ENCODE measurements around the gene TRMU. TPM values are rescaled to one million over a fixed set of nuclear protein-coding genes. Genes with fewer than 3 reads are reported as not detected.

TRMU gene
- total RNA-seq, 1 experiment from 2014 or later, result 73.9 TPM

DNA sequence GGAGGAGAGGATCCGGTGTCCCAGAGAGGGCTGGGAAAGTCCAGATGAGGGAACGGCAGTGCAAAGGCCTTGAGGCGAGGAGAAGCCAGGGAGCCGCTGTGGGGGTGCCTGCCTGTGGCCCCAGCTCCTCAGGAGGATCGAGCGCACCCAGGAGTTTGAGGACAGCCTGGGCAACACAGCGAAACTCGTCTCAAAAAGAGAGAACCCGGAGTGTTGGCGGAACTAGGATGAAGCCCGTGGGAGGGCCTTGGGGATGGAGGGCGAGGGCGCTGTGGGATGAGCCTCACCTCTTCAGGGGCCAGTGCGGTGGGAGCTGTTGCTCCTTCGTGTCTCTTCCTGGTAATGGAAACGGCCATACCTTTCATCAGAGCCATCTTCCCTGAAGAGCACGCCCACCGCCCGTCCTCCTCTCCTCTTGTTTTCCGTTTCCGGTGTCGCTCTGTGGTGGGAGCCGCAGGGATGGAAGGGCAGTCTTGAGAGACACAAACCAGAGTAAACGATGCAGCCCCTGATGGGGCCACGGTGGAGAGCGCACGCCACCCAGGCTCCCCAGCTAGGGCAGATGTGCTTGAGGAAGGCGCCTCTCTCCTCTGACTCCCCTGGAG lies 15.7 kb downstream of the TRMU start:
- no peaks in the 10 kb centered on the region for H3K4me1 Mint-ChIP-seq (ENCODE audit: low read depth, unreplicated experiment)
- Histone ChIP-seq H3K36me3 (ENCODE audit: control insufficient read depth, insufficient read depth, low read length) (peaks cover 6% of the 10 kb centered on the region), H3K27me3 (replicated peaks; ENCODE audit: control insufficient read depth, insufficient read depth, low read length) (no peaks in the 10 kb centered on the region), H3K4me1 (no peaks in the 10 kb centered on the region), H3K4me3 (ENCODE audit: low read depth, low read length) (no peak overlapping the region), H3K9me3 (no peaks in the 10 kb centered on the region)
- BruUV-seq (replicated peaks), result no TSS peak
- DNase-seq, result no peak
- CTCF ChIA-PET, result interaction anchor here (0.6 kb wide), 1 partner anchor 1255 kb away, joined by 3 read pairs; no protein-coding TSS in a partner anchor
- no peak overlapping the region for H3K4me3 Mint-ChIP-seq (ENCODE audit: unreplicated experiment)
- TF ChIP-seq, protein P1, sequence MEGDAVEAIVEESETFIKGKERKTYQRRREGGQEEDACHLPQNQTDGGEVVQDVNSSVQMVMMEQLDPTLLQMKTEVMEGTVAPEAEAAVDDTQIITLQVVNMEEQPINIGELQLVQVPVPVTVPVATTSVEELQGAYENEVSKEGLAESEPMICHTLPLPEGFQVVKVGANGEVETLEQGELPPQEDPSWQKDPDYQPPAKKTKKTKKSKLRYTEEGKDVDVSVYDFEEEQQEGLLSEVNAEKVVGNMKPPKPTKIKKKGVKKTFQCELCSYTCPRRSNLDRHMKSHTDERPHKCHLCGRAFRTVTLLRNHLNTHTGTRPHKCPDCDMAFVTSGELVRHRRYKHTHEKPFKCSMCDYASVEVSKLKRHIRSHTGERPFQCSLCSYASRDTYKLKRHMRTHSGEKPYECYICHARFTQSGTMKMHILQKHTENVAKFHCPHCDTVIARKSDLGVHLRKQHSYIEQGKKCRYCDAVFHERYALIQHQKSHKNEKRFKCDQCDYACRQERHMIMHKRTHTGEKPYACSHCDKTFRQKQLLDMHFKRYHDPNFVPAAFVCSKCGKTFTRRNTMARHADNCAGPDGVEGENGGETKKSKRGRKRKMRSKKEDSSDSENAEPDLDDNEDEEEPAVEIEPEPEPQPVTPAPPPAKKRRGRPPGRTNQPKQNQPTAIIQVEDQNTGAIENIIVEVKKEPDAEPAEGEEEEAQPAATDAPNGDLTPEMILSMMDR (IDR thresholded peaks at IDR 0.05; ENCODE audit: insufficient read depth in 1 of 2, low read depth in 1 of 2, low read length in 1 of 2, severe bottlenecking in 1 of 2, unreplicated experiment in 1 of 2), result no peak
- H3K9me3 Mint-ChIP-seq (ENCODE audit: unreplicated experiment), result no peaks in the 10 kb centered on the region
- peaks cover 97% of the 10 kb centered on the region for H3K36me3 Mint-ChIP-seq (ENCODE audit: insufficient read depth, unreplicated experiment)
- no peaks in the 10 kb centered on the region for H3K27me3 Mint-ChIP-seq (ENCODE audit: insufficient read depth, unreplicated experiment)
- POLR2A ChIA-PET, result no interaction called here
- intact Hi-C loops (cut with micrococcal nuclease; ENCODE audit: unreplicated experiment), result no loop called here
- H3K27ac Mint-ChIP-seq (ENCODE audit: unreplicated experiment), result peak overlapping the region; percentile 11

DNA sequence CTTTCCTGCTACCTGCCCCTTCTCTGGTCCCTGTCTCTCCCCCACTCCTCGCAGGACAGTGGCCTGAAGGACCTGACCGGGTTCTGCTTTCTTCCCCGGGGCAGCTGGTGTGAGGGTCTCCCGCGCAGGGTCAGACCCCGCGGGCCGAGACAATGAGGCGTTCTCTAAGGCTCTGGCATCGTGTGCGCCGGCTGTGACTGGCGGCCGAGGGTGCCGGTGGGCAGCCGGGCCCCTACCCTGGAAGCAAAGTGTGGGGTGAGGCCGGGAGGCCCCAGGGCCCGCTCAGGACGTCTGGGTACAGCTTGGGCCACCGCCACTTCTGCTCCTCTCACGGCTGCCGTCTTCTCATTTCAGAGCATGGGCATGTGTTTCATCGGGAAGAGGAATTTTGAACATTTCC lies 16.3 kb downstream of the TRMU start:
- Histone ChIP-seq H3K27me3 (replicated peaks; ENCODE audit: control insufficient read depth, insufficient read depth, low read length) (no peaks in the 10 kb centered on the region), H3K9me3 (no peaks in the 10 kb centered on the region), H3K4me1 (no peaks in the 10 kb centered on the region), H3K36me3 (ENCODE audit: control insufficient read depth, insufficient read depth, low read length) (peaks cover 6% of the 10 kb centered on the region), H3K4me3 (ENCODE audit: low read depth, low read length) (no peak overlapping the region)
- intact Hi-C loops (cut with micrococcal nuclease; ENCODE audit: unreplicated experiment), result no loop called here
- Mint-ChIP-seq H3K27me3 (ENCODE audit: insufficient read depth, unreplicated experiment) (no peaks in the 10 kb centered on the region), H3K27ac (ENCODE audit: unreplicated experiment) (no peak overlapping the region), H3K4me3 (ENCODE audit: unreplicated experiment) (no peak overlapping the region), H3K4me1 (ENCODE audit: low read depth, unreplicated experiment) (no peaks in the 10 kb centered on the region), H3K9me3 (ENCODE audit: unreplicated experiment) (no peaks in the 10 kb centered on the region), H3K36me3 (ENCODE audit: insufficient read depth, unreplicated experiment) (peaks cover 97% of the 10 kb centered on the region)
- no peak for DNase-seq
- TF ChIP-seq, protein P1 (IDR thresholded peaks at IDR 0.05; ENCODE audit: insufficient read depth in 1 of 2, low read depth in 1 of 2, low read length in 1 of 2, severe bottlenecking in 1 of 2, unreplicated experiment in 1 of 2), result no peak
- ChIA-PET CTCF (no interaction called here), POLR2A (no interaction called here)
- no TSS peak for BruUV-seq (replicated peaks)

DNA sequence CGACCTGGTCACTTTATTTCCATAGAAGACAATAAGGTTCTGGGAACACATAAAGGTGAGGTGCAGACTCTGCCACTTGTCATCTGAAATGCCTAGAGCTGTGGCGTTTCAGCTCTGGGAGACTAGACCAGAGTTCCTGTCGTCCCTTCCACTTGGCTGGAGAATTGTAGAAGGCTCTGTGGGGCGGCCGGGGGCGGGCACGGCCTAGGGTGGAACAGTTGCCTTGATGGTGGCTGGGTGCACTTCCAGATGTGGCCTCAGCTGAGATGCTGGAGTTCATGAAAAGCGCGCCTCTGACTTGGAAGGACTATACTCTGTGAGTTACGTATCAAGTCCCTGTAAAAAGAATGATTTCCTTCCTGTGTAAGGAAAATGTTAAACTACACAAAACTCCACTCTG lies 16.8 kb downstream of the TRMU start:
- Mint-ChIP-seq H3K27me3 (ENCODE audit: insufficient read depth, unreplicated experiment) (no peaks in the 10 kb centered on the region), H3K36me3 (ENCODE audit: insufficient read depth, unreplicated experiment) (peaks cover 97% of the 10 kb centered on the region), H3K4me1 (ENCODE audit: low read depth, unreplicated experiment) (no peaks in the 10 kb centered on the region), H3K4me3 (ENCODE audit: unreplicated experiment) (no peak overlapping the region), H3K9me3 (ENCODE audit: unreplicated experiment) (no peaks in the 10 kb centered on the region), H3K27ac (ENCODE audit: unreplicated experiment) (no peak overlapping the region)
- no peak overlapping the region for H3K4me3 ChIP-seq (ENCODE audit: low read depth, low read length)
- BruUV-seq (replicated peaks), result no TSS peak
- POLR2A ChIA-PET, result no interaction called here
- H3K27me3 ChIP-seq (replicated peaks; ENCODE audit: control insufficient read depth, insufficient read depth, low read length), result no peaks in the 10 kb centered on the region
- TF ChIP-seq, protein P1 (IDR thresholded peaks at IDR 0.05; ENCODE audit: insufficient read depth in 1 of 2, low read depth in 1 of 2, low read length in 1 of 2, severe bottlenecking in 1 of 2, unreplicated experiment in 1 of 2), result no peak
- H3K9me3 ChIP-seq, result no peaks in the 10 kb centered on the region
- no peaks in the 10 kb centered on the region for H3K4me1 ChIP-seq
- DNase-seq, result no peak
- intact Hi-C loops (cut with micrococcal nuclease; ENCODE audit: unreplicated experiment), result no loop called here
- CTCF ChIA-PET, result no interaction called here
- peaks cover 3% of the 10 kb centered on the region for H3K36me3 ChIP-seq (ENCODE audit: control insufficient read depth, insufficient read depth, low read length)

All from Caco-2 (cell line).